ENCODE results near the gene ETV2.

DNA sequence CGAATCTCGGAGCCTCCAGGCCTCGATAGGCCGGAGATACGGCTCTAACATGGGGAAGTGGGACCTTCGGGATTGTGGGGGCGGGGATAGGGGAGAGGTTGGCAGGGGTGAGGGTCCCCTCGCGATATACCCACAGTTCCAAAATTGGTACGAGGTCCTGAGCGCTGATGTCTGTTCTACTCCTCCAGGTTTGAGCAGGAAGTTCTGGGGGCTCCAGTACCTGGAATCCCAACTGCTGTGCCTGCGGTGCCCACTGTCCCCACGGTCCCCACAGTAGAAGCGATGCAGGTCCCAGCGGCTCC lies 12.3 kb upstream of the ETV2 start:
- TF ChIP-seq TARDBP (IDR thresholded peaks at IDR 0.05) (no peak), SUZ12 (IDR thresholded peaks at IDR 0.05) (no peak), FOXM1 (IDR thresholded peaks at IDR 0.05; ENCODE audit: borderline replicate concordance) (no peak), HDGF (IDR thresholded peaks at IDR 0.05; ENCODE audit: borderline replicate concordance) (no peak), SP1 (IDR thresholded peaks at IDR 0.05) (no peak), FOXA1 (IDR thresholded peaks at IDR 0.05) (no peak), LEF1 (IDR thresholded peaks at IDR 0.05; ENCODE audit: borderline replicate concordance) (no peak), ELF4 (IDR thresholded peaks at IDR 0.05) (no peak), FOXK2 (IDR thresholded peaks at IDR 0.05) (no peak), ZNF384 (IDR thresholded peaks at IDR 0.05) (no peak), CTBP1 (IDR thresholded peaks at IDR 0.05; ENCODE audit: borderline replicate concordance) (no peak)
- TF ChIP-seq, protein P1, sequence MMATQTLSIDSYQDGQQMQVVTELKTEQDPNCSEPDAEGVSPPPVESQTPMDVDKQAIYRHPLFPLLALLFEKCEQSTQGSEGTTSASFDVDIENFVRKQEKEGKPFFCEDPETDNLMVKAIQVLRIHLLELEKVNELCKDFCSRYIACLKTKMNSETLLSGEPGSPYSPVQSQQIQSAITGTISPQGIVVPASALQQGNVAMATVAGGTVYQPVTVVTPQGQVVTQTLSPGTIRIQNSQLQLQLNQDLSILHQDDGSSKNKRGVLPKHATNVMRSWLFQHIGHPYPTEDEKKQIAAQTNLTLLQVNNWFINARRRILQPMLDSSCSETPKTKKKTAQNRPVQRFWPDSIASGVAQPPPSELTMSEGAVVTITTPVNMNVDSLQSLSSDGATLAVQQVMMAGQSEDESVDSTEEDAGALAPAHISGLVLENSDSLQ (IDR thresholded peaks at IDR 0.05), result no peak
